Activated CD8-positive, alpha-beta T cell treated with anti-CD3 and anti-CD28 coated beads for 36 hours (primary cell): Measurements from ENCODE around the gene DGKA. TPM values are rescaled to one million over a fixed set of nuclear protein-coding genes. Genes with fewer than 3 reads are reported as not detected.

Experiments used
- ATAC-seq: fragments of 200-7000 bp; cut with Tn5 transposase; one replicate; pipeline ENCODE4 v1.10.0; 2021; ENCODE audit warnings: mild to moderate bottlenecking, moderate library complexity
- CTCF ChIA-PET: fragments of 350-600 bp; sonication (Branson Sonifier 250); formaldehyde crosslinking; loops from one replicate; lab custom pipeline; 2021; ENCODE audit warnings: antibody characterized with exemption; lab: Charles Lee
- POLR2A ChIA-PET: fragments of 350-600 bp; sonication (Branson Sonifier 250); formaldehyde crosslinking; loops from one replicate; lab custom pipeline; 2021; ENCODE audit warnings: antibody characterized with exemption; lab: Charles Lee
- DNase-seq: peaks from one replicate; pipeline ENCODE4 v3.0.0-alpha.2; 2020
- H3K27ac Mint-ChIP-seq: one replicate; pipeline ENCODE4 v1.8.0; 2021; ENCODE audit warnings: mild to moderate bottlenecking, mixed read lengths
- H3K27me3 Mint-ChIP-seq: one replicate; pipeline ENCODE4 v1.8.0; 2021; ENCODE audit warnings: mixed read lengths
- H3K36me3 Mint-ChIP-seq: one replicate; pipeline ENCODE4 v1.8.0; 2021; ENCODE audit warnings: low read depth, mixed read lengths
- H3K4me1 Mint-ChIP-seq: one replicate; pipeline ENCODE4 v1.8.0; 2021; ENCODE audit warnings: low read depth, mixed read lengths
- H3K4me3 Mint-ChIP-seq: one replicate; pipeline ENCODE4 v1.8.0; 2021; ENCODE audit warnings: mild to moderate bottlenecking, moderate library complexity, mixed read lengths
- H3K9me3 Mint-ChIP-seq: one replicate; pipeline ENCODE4 v1.8.0; 2021; ENCODE audit warnings: mixed read lengths
- CTCF ChIP-seq: fragments of 200-600 bp; IDR thresholded peaks from one replicate; pipeline ENCODE4 v1.8.0; 2022; ENCODE audit warnings: antibody characterized with exemption, mild to moderate bottlenecking
- intact Hi-C: fragments of 100-400 bp; cut with micrococcal nuclease; formaldehyde crosslinking; loops from one replicate; pipeline ENCODE4 v1.10.0; 2022
- total RNA-seq, 2 experiments: library from RNA; stranded (reverse); gene quantifications; one replicate each; pipeline ENCODE4 v1.2.3, GENCODE V29; 2021

DGKA gene
- total RNA-seq, 2 experiments from 2014 or later: 350 to 353 TPM

GRCh38 chr12:55957106-55957859 is 26.3 kb downstream of the DGKA start:
- Mint-ChIP-seq H3K4me1 (peaks cover 15% of the 10 kb centered on the region), H3K4me3 (no peak overlapping the region), H3K27ac (peak overlapping the region; percentile 37), H3K27me3 (no peaks in the 10 kb centered on the region), H3K9me3 (no peaks in the 10 kb centered on the region), H3K36me3 (peaks cover 18% of the 10 kb centered on the region)
- DNase-seq (no peak), ATAC-seq (no peak)
- TF ChIP-seq CTCF: no peak
- intact Hi-C loops: no loop called here
- ChIA-PET CTCF (interaction anchor here (0.7 to 1.8 kb wide), 7 partner anchors 9 to 219 kb away, joined by 3 to 6 read pairs (median 3); partner anchors contain the start of gene PMEL), POLR2A (interaction anchor here (0.6 to 5.9 kb wide), 7 partner anchors 10 to 227 kb away, joined by 3 to 46 read pairs (median 4); partner anchors contain the start of genes CDK2, PMEL and RAB5B)

- peaks cover 19% of the 10 kb centered on the region for H3K36me3 Mint-ChIP-seq
- DNase-seq (no peak), ATAC-seq (no peak)
- no peak overlapping the region for H3K27ac Mint-ChIP-seq
- CTCF ChIA-PET: no interaction called here
- H3K9me3 Mint-ChIP-seq: no peaks in the 10 kb centered on the region
- H3K4me3 Mint-ChIP-seq: no peak overlapping the region
- H3K27me3 Mint-ChIP-seq: no peaks in the 10 kb centered on the region
- H3K4me1 Mint-ChIP-seq: peaks cover 19% of the 10 kb centered on the region
- intact Hi-C loops: no loop called here
- no peak for TF ChIP-seq CTCF
- POLR2A ChIA-PET: no interaction called here
Measured at GRCh38 chr12:55963760-55964159, 32.8 kb downstream of the DGKA start.

GRCh38 chr12:55965240-55965639 is 34.3 kb downstream of the DGKA start:
- H3K4me3 Mint-ChIP-seq: peak overlapping the region; percentile 98
- ChIA-PET CTCF (no interaction called here), POLR2A (interaction anchor here (1.2 to 5.4 kb wide), 2 partner anchors 9 to 35 kb away, joined by 3 to 46 read pairs; no protein-coding TSS in a partner anchor)
- H3K36me3 Mint-ChIP-seq: peaks cover 27% of the 10 kb centered on the region
- no peak for ATAC-seq
- no peaks in the 10 kb centered on the region for H3K27me3 Mint-ChIP-seq
- peaks cover 20% of the 10 kb centered on the region for H3K4me1 Mint-ChIP-seq
- no peaks in the 10 kb centered on the region for H3K9me3 Mint-ChIP-seq
- no peak overlapping the region for H3K27ac Mint-ChIP-seq
- intact Hi-C loops: no loop called here
- TF ChIP-seq CTCF: no peak
- no peak for DNase-seq

GRCh38 chr12:55965941-55966407 is 35.0 kb downstream of the DGKA start, which contains the start of gene PMEL:
Gene PMEL, minus strand, starts transcription at chr12:55966042. Its CDS starts 31 bp downstream, at chr12:55966011.
- H3K4me1 Mint-ChIP-seq: peaks cover 22% of the 10 kb centered on the region
- intact Hi-C loops: loop anchor here (1.0 kb wide), 1 partner anchor 19 kb away; no protein-coding TSS in a partner anchor
- TF ChIP-seq CTCF: no peak
- H3K9me3 Mint-ChIP-seq: no peaks in the 10 kb centered on the region
- DNase-seq (no peak), ATAC-seq (no peak)
- peaks cover 32% of the 10 kb centered on the region for H3K36me3 Mint-ChIP-seq
- no peaks in the 10 kb centered on the region for H3K27me3 Mint-ChIP-seq
- peak within 1 kb of the TSS; percentile 89 for H3K27ac Mint-ChIP-seq
- H3K4me3 Mint-ChIP-seq: peak within 1 kb of the TSS; percentile 98
- CTCF ChIA-PET: interaction anchor here (1.1 kb wide), 1 partner anchor 9 kb away, joined by 3 read pairs; no protein-coding TSS in a partner anchor
- POLR2A ChIA-PET: interaction anchor here (5.4 kb wide), 1 partner anchor 9 kb away, joined by 46 read pairs; no protein-coding TSS in a partner anchor
